Measurements from ENCODE around the gene ARHGAP8. TPM values are rescaled to one million over a fixed set of nuclear protein-coding genes. Genes with fewer than 3 reads are reported as not detected.

Gene ARHGAP8
- total and polyA plus RNA-seq, 2 of the 13 experiments (the other 11 are each of a cell fraction or from before 2014, with no cell fraction given) = 0.07 TPM; not detected in 1

DNA sequence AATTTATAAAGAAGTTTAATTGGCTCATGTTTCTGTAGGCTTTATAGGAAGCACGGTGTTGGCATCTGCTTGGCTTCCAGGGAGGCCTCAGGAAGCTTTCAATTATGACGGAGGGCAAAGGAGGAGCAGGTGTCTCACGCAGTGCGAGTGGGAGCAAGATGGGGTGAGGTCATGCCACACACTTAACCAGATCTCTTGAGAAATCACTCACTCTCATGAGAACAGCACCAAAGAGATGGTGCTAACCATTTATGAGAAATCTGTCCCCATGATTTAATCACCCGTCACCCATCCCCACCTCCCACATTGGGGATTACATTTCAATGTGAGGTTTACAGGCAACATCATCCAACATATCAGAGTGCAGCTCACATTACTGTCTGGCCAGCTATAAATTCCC lies 103.5 kb downstream of the ARHGAP8 start:
- Histone ChIP-seq H3K79me2 (ENCODE audit: insufficient read depth, low read length) (no peaks in the 10 kb centered on the region), H4K20me1 (ENCODE audit: insufficient read depth, low read length) (no peaks in the 10 kb centered on the region), H3K4me3 (replicated peaks in 1 of 3; ENCODE audit: insufficient read depth in 1 of 3, low read depth in 2 of 3, low read length in 3 of 3) (no peak overlapping the region), H3K9ac (ENCODE audit: insufficient read depth, low read depth, low read length) (no peak overlapping the region), H3K4me1 (ENCODE audit: insufficient read depth, low read length) (no peaks in the 10 kb centered on the region), H3K36me3 (replicated peaks in 1 of 2; ENCODE audit: control insufficient read depth in 1 of 2, insufficient read depth in 2 of 2, low read length in 2 of 2) (no peaks in the 10 kb centered on the region), H3K27ac (ENCODE audit: extremely low read length, insufficient read depth, low read length) (no peak overlapping the region), H3K27me3 (ENCODE audit: control insufficient read depth in 1 of 2, insufficient read depth in 2 of 2, low read length in 2 of 2) (peaks cover 0 to 13% of the 10 kb centered on the region in 2 experiments; a peak in 2 of 5 replicates), H3K9me3 (ENCODE audit: low read length) (no peaks in the 10 kb centered on the region), H2AFZ (ENCODE audit: low read length) (no peak overlapping the region), H3K4me2 (ENCODE audit: low read depth, low read length) (no peak overlapping the region)
- in situ Hi-C loops (cut with HindIII; ENCODE audit: extremely low pct_ligation_motif_present, low pct_unique_long_range_greater_than_20kb) (no loop called here), intact Hi-C loops (cut with micrococcal nuclease; ENCODE audit: unreplicated experiment) (no loop called here)
- POLR2A ChIA-PET = no interaction called here
- FAIRE-seq (no peak), DNase-seq (ENCODE audit: low spot score) (no peak), ATAC-seq (no peak)
- CTCF ChIA-PET (ENCODE audit: low intra/inter-chr PET ratio, low total read pairs) = no interaction called here
- BruUV-seq (replicated peaks) = no TSS peak
- 67% methylated on average over 5 of the region's 5 CpGs for WGBS (ENCODE audit: low lambda C conversion rate)
- TF ChIP-seq NFIB (CRISPR knock-in tag; IDR thresholded peaks at IDR 0.05; ENCODE audit: borderline replicate concordance) = no peak
- TF ChIP-seq HNRNPUL1 (IDR thresholded peaks at IDR 0.05; ENCODE audit: low read depth, low read length) = no peak
- TF ChIP-seq, protein P1, sequence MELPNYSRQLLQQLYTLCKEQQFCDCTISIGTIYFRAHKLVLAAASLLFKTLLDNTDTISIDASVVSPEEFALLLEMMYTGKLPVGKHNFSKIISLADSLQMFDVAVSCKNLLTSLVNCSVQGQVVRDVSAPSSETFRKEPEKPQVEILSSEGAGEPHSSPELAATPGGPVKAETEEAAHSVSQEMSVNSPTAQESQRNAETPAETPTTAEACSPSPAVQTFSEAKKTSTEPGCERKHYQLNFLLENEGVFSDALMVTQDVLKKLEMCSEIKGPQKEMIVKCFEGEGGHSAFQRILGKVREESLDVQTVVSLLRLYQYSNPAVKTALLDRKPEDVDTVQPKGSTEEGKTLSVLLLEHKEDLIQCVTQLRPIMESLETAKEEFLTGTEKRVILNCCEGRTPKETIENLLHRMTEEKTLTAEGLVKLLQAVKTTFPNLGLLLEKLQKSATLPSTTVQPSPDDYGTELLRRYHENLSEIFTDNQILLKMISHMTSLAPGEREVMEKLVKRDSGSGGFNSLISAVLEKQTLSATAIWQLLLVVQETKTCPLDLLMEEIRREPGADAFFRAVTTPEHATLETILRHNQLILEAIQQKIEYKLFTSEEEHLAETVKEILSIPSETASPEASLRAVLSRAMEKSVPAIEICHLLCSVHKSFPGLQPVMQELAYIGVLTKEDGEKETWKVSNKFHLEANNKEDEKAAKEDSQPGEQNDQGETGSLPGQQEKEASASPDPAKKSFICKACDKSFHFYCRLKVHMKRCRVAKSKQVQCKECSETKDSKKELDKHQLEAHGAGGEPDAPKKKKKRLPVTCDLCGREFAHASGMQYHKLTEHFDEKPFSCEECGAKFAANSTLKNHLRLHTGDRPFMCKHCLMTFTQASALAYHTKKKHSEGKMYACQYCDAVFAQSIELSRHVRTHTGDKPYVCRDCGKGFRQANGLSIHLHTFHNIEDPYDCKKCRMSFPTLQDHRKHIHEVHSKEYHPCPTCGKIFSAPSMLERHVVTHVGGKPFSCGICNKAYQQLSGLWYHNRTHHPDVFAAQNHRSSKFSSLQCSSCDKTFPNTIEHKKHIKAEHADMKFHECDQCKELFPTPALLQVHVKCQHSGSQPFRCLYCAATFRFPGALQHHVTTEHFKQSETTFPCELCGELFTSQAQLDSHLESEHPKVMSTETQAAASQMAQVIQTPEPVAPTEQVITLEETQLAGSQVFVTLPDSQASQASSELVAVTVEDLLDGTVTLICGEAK (IDR thresholded peaks at IDR 0.05) = no peak
- TF ChIP-seq, protein P1 (CRISPR knock-in tag; IDR thresholded peaks at IDR 0.05) = no peak
- no peak for TF ChIP-seq ZNF17 (CRISPR knock-in tag; IDR thresholded peaks at IDR 0.05)
- TF ChIP-seq ZNF382 (CRISPR knock-in tag; IDR thresholded peaks at IDR 0.05; ENCODE audit: borderline replicate concordance) = no peak
- no peak for TF ChIP-seq CCAR2 (optimal IDR thresholded peaks at IDR 0.05; ENCODE audit: low read depth, low read length)
- no peak for TF ChIP-seq ZSCAN12 (CRISPR knock-in tag; IDR thresholded peaks at IDR 0.05)
- TF ChIP-seq SRF (IDR thresholded peaks at IDR 0.05; ENCODE audit: low read depth, low read length) = no peak
- TF ChIP-seq HIVEP1 (CRISPR knock-in tag; IDR thresholded peaks at IDR 0.05) = no peak
- TF ChIP-seq ZFP90 (CRISPR knock-in tag; IDR thresholded peaks at IDR 0.05; ENCODE audit: borderline replicate concordance) = no peak
- TF ChIP-seq, protein P2, sequence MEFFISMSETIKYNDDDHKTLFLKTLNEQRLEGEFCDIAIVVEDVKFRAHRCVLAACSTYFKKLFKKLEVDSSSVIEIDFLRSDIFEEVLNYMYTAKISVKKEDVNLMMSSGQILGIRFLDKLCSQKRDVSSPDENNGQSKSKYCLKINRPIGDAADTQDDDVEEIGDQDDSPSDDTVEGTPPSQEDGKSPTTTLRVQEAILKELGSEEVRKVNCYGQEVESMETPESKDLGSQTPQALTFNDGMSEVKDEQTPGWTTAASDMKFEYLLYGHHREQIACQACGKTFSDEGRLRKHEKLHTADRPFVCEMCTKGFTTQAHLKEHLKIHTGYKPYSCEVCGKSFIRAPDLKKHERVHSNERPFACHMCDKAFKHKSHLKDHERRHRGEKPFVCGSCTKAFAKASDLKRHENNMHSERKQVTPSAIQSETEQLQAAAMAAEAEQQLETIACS (CRISPR knock-in tag; IDR thresholded peaks at IDR 0.05) = no peak
- TF ChIP-seq NCOR1 (IDR thresholded peaks at IDR 0.05; ENCODE audit: borderline replicate concordance, low read length) = no peak
- TF ChIP-seq KDM5B (CRISPR knock-in tag; IDR thresholded peaks at IDR 0.05; ENCODE audit: borderline replicate concordance) = no peak
- no peak for TF ChIP-seq KDM4B (CRISPR knock-in tag; IDR thresholded peaks at IDR 0.05)
- no peak for TF ChIP-seq GPN1 (CRISPR knock-in tag; IDR thresholded peaks at IDR 0.05; ENCODE audit: borderline replicate concordance)
- TF ChIP-seq FOXA3 (CRISPR knock-in tag; IDR thresholded peaks at IDR 0.05) = no peak
- TF ChIP-seq ADNP (CRISPR knock-in tag; IDR thresholded peaks at IDR 0.05) = no peak
